HG03045 (cell line): ENCODE measurements around the gene SORCS2.

Source experiments
- ATAC-seq: cut with Tn5 transposase; IDR thresholded peaks from one replicate; pipeline ENCODE4 v1.9.1; 2021; ENCODE audit warnings: mild to moderate bottlenecking, moderate library complexity; ENCODE audit not compliant: unreplicated experiment

Gene SORCS2

DNA sequence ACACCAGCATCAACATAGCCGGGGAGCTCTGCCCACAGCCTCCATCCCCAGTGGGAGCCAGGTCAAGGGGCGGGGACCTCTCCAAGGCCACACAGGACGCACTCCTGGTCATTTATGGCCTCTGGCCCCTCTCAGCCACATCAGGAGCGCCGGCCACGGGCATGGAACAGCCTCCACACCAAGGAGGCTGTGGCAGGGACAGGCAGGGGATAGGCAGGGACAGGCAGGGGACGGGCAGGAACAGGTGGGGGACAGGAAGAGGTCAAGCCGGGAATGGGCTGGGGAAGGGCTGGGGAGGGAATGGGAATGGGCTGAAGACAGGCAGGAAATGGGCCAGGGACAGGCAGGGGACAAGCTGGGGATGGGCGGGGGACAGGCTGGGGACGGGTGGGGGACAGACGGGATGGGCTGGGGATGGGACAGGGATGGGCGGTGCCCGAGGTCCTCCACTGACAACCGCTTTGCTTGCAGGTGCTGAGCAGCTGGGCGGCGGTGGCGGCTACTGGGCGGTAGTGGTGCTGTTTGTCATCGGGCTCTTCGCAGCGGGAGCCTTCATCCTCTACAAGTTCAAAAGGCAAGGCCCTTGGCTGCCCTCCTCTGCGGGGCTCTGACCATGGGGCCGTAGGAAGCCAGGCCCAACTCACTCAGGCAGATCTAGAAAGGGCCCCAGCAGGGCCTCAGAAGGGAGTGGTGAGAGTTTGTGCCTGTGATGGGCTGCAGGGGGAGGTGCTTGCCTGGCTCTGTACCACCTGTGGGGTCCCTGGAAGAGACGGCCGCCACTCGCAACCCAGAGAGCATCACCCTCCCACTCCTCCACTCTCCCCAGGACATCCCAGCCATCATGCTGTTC lies 541.7 kb downstream of the SORCS2 start:
- no peak for ATAC-seq

GRCh38 chr4:7734651-7735260 lies 542.4 kb downstream of the SORCS2 start:
- no peak for ATAC-seq

- ATAC-seq: no peak
Measured at GRCh38 chr4:7735395-7735794, 543.1 kb downstream of the SORCS2 start.

DNA sequence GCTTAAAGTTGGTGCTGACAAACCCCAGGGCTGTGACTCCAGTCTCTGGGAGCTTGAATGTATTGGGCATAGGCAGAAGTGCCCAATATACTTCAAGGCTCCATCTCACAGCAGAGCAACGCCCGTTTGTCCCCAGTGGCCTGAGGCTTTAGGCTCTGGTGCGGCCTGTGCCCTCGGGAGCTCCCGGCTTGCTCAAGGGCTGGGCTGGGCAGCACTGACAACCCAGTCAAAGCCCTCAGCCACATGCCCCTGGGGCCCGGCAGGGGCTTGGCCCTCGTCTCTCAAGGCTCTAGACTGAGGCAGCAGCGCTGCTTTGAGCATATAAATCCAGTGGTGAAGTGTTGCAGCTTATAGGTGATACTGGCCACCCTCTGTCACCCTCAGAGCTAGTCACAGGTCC lies 543.6 kb downstream of the SORCS2 start:
- ATAC-seq: no peak

- no peak for ATAC-seq
Measured at GRCh38 chr4:7736436-7737267, 544.3 kb downstream of the SORCS2 start.

DNA sequence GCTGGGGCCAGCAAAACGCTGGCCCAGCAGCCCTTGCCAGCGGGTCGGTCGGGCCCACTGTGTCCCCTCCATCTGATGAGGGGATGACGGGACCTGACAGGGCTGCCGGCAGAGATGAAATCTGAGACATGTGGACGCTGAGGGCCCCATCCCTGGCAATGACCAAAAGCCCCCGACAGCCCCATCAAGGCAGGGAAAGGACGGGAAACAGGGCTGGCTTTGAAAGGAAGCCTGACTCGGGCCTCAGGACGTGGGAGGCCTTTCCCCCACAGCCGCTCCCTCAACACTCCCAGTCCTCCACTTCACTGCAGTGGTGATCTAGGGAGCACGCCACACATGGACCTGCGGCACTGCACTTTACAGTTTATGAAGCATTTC lies 544.9 kb downstream of the SORCS2 start:
- no peak for ATAC-seq

- ATAC-seq: no peak
Measured at GRCh38 chr4:7737752-7738457, 545.6 kb downstream of the SORCS2 start.

- ATAC-seq: no peak
Measured at GRCh38 chr4:7738458-7739076, 546.2 kb downstream of the SORCS2 start.

- ATAC-seq: no peak
Measured at GRCh38 chr4:7739077-7739917, 547.0 kb downstream of the SORCS2 start.

DNA sequence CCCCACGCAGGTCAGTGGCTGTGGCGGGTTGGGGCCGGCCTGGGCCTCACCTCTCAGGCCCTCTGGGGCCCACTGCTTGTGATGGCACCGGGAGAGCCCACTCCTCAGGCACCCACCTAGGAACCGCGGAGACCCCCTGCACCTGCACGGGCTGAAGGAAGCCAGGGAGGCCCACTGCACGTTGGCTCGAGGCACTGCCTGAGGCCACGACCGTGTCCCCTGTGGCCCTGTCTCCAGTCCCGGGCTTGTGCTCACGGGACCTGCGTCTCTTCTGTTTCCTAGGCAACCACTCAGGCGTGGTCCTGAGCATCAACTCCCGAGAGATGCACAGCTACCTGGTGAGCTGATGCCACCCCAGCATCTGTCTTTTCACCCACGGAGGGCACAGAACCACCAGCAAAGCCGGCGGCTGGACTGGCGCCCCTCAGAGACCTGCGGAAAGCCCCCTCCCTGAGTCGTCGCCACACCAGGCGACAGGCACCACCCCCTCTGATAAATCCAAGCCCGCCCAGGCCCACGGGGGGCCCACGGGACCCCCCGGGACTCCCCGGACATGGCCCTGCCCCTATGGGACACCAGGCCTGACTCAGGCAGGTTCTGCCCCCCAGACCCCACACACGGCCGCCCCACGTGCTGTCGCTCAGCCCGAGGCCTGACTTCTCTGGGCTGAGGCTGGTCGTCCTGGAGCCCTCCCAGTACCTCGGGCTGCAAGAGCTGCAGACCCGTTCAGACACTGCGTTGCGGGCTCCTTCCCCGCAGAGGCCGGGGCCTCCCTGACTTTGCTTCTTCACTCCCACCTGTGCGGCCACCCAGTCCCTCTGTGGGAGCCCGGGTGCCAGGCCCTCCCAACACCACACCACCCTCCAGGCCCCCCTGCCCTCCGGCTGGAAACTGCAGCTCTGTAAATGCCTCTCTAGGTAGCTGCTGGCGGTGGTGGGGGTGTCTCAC lies 547.9 kb downstream of the SORCS2 start:
- ATAC-seq: no peak

GRCh38 chr4:7740866-7741525 lies 548.7 kb downstream of the SORCS2 start:
- no peak for ATAC-seq

DNA sequence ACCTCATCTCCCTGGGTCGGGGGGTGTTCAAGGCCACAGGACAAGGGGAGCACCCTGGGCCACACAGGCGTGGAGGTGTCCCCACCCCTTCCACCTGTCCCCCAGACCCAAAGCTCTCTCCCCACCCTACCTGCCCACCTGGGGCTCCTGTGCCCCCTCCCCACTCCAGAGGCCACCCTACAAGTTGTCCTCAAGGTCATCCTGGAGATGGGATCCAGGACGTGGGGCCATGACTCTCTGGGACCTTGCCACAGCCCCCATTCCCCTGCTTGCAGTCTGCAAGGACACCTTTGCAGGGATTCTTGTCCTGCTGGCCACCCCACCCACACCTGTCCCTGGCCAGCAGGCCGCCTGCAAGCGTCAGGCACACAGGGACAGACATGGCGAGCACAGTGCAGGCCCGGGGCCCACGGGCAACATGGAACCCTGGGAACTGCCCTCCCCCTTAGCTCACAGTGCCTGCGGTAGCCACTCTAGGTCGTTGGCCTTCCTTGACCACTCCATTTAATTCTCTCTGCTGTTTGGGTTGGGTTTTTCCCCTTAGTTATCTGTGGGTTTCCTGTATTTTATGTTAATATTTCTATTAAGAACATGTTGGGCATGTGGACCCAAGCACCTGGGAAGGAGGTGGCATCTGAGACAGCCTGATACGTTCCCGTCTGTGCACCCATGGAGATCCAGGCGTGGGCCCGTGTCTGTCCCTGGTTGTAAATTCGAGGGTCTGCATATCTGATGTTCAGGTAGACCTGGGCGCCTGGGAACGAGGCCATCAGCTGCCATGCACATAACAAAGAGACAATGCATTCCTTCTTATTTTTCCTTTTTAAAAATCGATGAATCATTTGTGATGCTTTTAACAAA lies 549.8 kb downstream of the SORCS2 start:
- no peak for ATAC-seq

DNA sequence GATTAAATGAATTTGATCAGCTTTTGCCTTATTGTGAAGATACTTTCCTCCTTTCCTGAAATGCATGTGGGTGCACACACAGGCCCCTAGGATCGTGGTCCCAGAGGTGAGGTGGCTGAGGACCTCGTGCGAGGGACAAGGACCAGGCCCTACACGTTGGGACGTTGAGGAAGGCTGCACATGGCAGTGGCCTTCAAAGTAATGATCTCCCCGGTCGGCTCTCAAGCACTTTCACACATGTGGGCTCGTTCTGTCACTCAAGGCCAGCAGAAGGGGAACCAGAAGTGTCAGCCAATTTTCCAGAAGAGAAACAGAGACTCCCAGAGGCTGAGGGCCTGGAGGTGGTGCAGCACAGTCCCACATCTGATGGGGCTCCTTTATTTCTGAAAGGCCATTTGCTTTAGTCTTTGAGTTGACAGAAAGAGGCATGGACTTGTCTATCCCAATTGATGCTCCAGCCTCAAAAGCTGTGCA lies 550.5 kb downstream of the SORCS2 start:
- ATAC-seq: no peak

- ATAC-seq: no peak
Measured at GRCh38 chr4:7744142-7744804, 551.9 kb downstream of the SORCS2 start.

- ATAC-seq: no peak
Measured at GRCh38 chr4:7745301-7745885, 553.1 kb downstream of the SORCS2 start.
